GM23248 (cell line): ENCODE data around the gene GTF3A. TPM values are rescaled to one million over a fixed set of nuclear protein-coding genes. Genes with fewer than 3 reads are reported as not detected.

Experiments used
- DNase-seq: peaks from one replicate; pipeline ENCODE4 v3.0.0-alpha.2; 2015
- H2AFZ ChIP-seq: fragments of 200-600 bp; sonication (generic); 2 replicates; pipeline ENCODE4 v1.6.1; 2016; ENCODE audit warnings: antibody characterized with exemption
- H3F3A ChIP-seq: fragments of 200-600 bp; sonication (generic); 2 replicates; pipeline ENCODE4 v1.6.1; 2016; ENCODE audit warnings: mild to moderate bottlenecking, antibody characterized with exemption, mixed run types; ENCODE audit not compliant: insufficient read depth
- H3K27ac ChIP-seq: fragments of 200-600 bp; sonication (generic); 2 replicates; pipeline ENCODE4 v1.5.1; 2016; ENCODE audit warnings: mild to moderate bottlenecking
- H3K27me3 ChIP-seq: fragments of 200-600 bp; sonication (generic); replicated peaks from 2 replicates; pipeline ENCODE4 v1.6.1; 2016; ENCODE audit warnings: mild to moderate bottlenecking; ENCODE audit not compliant: insufficient read depth
- H3K36me3 ChIP-seq: fragments of 200-600 bp; sonication (generic); 2 replicates; pipeline ENCODE4 v1.6.1; 2016; ENCODE audit warnings: low read depth, mild to moderate bottlenecking
- H3K4me1 ChIP-seq: fragments of 200-600 bp; sonication (generic); 2 replicates; pipeline ENCODE4 v1.6.1; 2016; ENCODE audit warnings: mild to moderate bottlenecking; ENCODE audit not compliant: insufficient read depth
- H3K4me2 ChIP-seq: fragments of 200-600 bp; sonication (generic); one replicate; pipeline ENCODE4 v1.6.1; 2016; ENCODE audit warnings: mild to moderate bottlenecking; ENCODE audit not compliant: unreplicated experiment
- H3K4me3 ChIP-seq: fragments of 200-600 bp; sonication (generic); 2 replicates; pipeline ENCODE4 v1.5.1; 2016; ENCODE audit warnings: mild to moderate bottlenecking
- H3K79me2 ChIP-seq: fragments of 200-600 bp; sonication (generic); 2 replicates; pipeline ENCODE4 v1.6.1; 2016; ENCODE audit warnings: mild to moderate bottlenecking; ENCODE audit not compliant: insufficient read depth
- H3K9ac ChIP-seq: fragments of 200-600 bp; sonication (generic); 2 replicates; pipeline ENCODE4 v1.6.1; 2016; ENCODE audit warnings: mild to moderate bottlenecking
- H3K9me2 ChIP-seq: fragments of 200-600 bp; sonication (generic); 2 replicates; pipeline ENCODE4 v1.6.1; 2016; ENCODE audit warnings: mixed run types, mild to moderate bottlenecking, moderate library complexity; ENCODE audit not compliant: insufficient read depth
- H3K9me3 ChIP-seq: fragments of 200-600 bp; sonication (generic); one replicate; pipeline ENCODE4 v1.6.1; 2017; ENCODE audit warnings: low read depth
- H4K20me1 ChIP-seq: fragments of 200-600 bp; sonication (generic); 2 replicates; pipeline ENCODE4 v1.6.0; 2016; ENCODE audit not compliant: insufficient read depth
- EZH2 ChIP-seq: fragments of 200-600 bp; sonication (generic); IDR thresholded peaks from 2 replicates; pipeline ENCODE4 v1.6.1; 2018; ENCODE audit warnings: antibody characterized with exemption, mild to moderate bottlenecking; ENCODE audit not compliant: insufficient read depth, poor library complexity, severe bottlenecking
- EZH2phosphoT487 ChIP-seq: fragments of 200-600 bp; sonication (generic); IDR thresholded peaks from 2 replicates; pipeline ENCODE4 v1.6.1; 2018; ENCODE audit warnings: antibody characterized with exemption, moderate library complexity, mild to moderate bottlenecking, low read depth; ENCODE audit not compliant: insufficient read depth
- WGBS, 2 experiments: methylation state at CpG; one replicate each; pipeline ENCODE4 v1.1.6; 2015 to 2017; ENCODE audit warnings: low lambda C conversion rate in 2 of 2, low coverage in 1 of 2; ENCODE audit errors: missing lambda C conversion rate in 2 of 2; 5-methylcytosine and 5-hydroxymethylcytosine counted together
- in situ Hi-C: fragments of 300-500 bp; cut with MboI; formaldehyde crosslinking; loops from 2 replicates; pipeline ENCODE4 v1.15.0; 2020
- polyA plus RNA-seq: library from polyadenylated mRNA; unstranded; fragments of >200 nt; fragmentation: Nextera tagmentation; extraction: Ambion mirVana; gene quantifications from 2 replicates; pipeline ENCODE4 v1.2.1, GENCODE V29; 2016
- total RNA-seq: library from RNA; depleted of rRNA; stranded (reverse); fragments of >200 nt; shearing (Covaris generic); gene quantifications from 2 replicates; pipeline ENCODE4 v1.2.3, GENCODE V29; 2014

Gene GTF3A
- total and polyA plus RNA-seq, 2 experiments from 2014 or later: 86.2 to 163 TPM

GRCh38 chr13:27461940-27462584 lies 37.6 kb downstream of the GTF3A start:
- no peak overlapping the region for H2AFZ ChIP-seq
- H3K79me2 ChIP-seq: no peaks in the 10 kb centered on the region
- no peaks in the 10 kb centered on the region for H3K36me3 ChIP-seq
- H3F3A ChIP-seq: no peaks in the 10 kb centered on the region
- peak; percentile 30 for DNase-seq
- in situ Hi-C loops: no loop called here
- peak overlapping the region; percentile 12 for H3K4me2 ChIP-seq
- WGBS, 2 experiments: 32 to 33% methylated on average over 12 of the region's 12 CpGs
- H3K27me3 ChIP-seq: 0 out of 2 replicates have a peak, but pooled peaks cover 3% of the 10 kb centered on the region
- no peak overlapping the region for H3K4me3 ChIP-seq
- H3K4me1 ChIP-seq: no peaks in the 10 kb centered on the region
- H3K27ac ChIP-seq: no peak overlapping the region
- H3K9ac ChIP-seq: no peak overlapping the region
- no peaks in the 10 kb centered on the region for H3K9me3 ChIP-seq
- TF ChIP-seq EZH2: no peak
- TF ChIP-seq EZH2phosphoT487: no peak
- no peaks in the 10 kb centered on the region for H3K9me2 ChIP-seq
- H4K20me1 ChIP-seq: no peaks in the 10 kb centered on the region

DNA sequence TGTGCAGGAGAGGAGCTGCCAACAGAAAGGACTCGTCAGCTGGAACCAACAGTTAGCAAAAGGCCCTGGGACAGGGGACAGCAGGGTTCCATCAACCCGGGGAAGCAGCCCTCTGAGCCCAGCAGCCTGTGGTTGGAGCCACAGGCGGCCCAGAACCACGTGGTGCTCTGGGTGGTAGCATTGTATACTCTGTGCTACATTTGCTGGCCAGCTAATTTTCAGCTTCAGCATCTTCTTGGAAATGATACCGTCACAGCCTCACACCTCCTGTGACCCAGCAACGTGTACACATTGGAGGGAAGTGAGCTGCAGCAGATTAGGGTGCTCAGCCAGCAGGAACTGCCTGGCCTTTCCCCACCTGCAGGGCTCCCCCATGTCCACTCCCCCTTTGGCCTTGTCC lies 39.1 kb downstream of the GTF3A start:
- Histone ChIP-seq H3K9me2 (no peaks in the 10 kb centered on the region), H3K36me3 (no peaks in the 10 kb centered on the region), H3K9me3 (no peaks in the 10 kb centered on the region), H2AFZ (no peak overlapping the region), H4K20me1 (no peaks in the 10 kb centered on the region), H3K4me1 (no peaks in the 10 kb centered on the region), H3K4me3 (no peak overlapping the region), H3K9ac (no peak overlapping the region), H3K27me3 (peaks cover 6% of the 10 kb centered on the region; the same call in 1 of the 2 replicates), H3K27ac (no peak overlapping the region), H3K79me2 (no peaks in the 10 kb centered on the region), H3F3A (no peaks in the 10 kb centered on the region), H3K4me2 (no peak overlapping the region)
- WGBS, 2 experiments: 68 to 71% methylated on average over 6 of the region's 6 CpGs
- no peak for TF ChIP-seq EZH2
- no peak for TF ChIP-seq EZH2phosphoT487
- DNase-seq: no peak
- in situ Hi-C loops: no loop called here

DNA sequence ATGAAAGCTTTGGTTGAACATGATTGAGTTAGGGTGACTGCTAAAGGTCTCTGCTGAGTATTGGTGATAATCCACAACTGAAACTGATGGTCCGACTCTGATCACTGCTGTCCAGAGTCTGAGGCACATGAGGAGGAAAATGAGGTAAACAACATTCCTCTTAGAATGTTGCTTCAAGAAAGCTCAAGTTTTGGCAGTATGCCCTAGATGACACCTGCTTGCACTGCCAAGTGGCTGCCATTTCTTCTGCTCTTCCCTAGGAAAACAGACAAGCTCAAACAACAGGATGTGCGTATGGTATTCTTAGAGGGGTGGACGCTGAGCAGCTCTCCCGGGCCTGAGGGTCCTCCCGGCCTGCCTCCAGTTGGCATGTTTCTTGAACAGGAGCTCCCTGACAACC lies 41.2 kb downstream of the GTF3A start:
- Histone ChIP-seq H2AFZ (no peak overlapping the region), H3K4me3 (no peak overlapping the region), H3K4me2 (no peak overlapping the region), H3K36me3 (no peaks in the 10 kb centered on the region), H3K27me3 (peaks cover 9% of the 10 kb centered on the region; the same call in 1 of the 2 replicates), H3F3A (no peaks in the 10 kb centered on the region), H3K4me1 (no peaks in the 10 kb centered on the region), H3K9me3 (no peaks in the 10 kb centered on the region), H3K27ac (no peak overlapping the region), H3K9me2 (no peaks in the 10 kb centered on the region), H3K9ac (no peak overlapping the region), H4K20me1 (no peaks in the 10 kb centered on the region), H3K79me2 (no peaks in the 10 kb centered on the region)
- in situ Hi-C loops: no loop called here
- 77 to 87% methylated on average over 5 of the region's 5 CpGs for WGBS, 2 experiments
- DNase-seq: no peak
- no peak for TF ChIP-seq EZH2phosphoT487
- TF ChIP-seq EZH2: no peak

- Histone ChIP-seq H3F3A (no peaks in the 10 kb centered on the region), H4K20me1 (no peaks in the 10 kb centered on the region), H3K4me3 (no peak overlapping the region), H3K27me3 (peaks cover 11% of the 10 kb centered on the region; the same call in 1 of the 2 replicates), H3K4me1 (no peaks in the 10 kb centered on the region), H3K4me2 (no peak overlapping the region), H3K79me2 (no peaks in the 10 kb centered on the region), H2AFZ (no peak overlapping the region), H3K27ac (no peak overlapping the region), H3K9me3 (no peaks in the 10 kb centered on the region), H3K9me2 (no peaks in the 10 kb centered on the region), H3K36me3 (no peaks in the 10 kb centered on the region), H3K9ac (no peak overlapping the region)
- in situ Hi-C loops: no loop called here
- WGBS, 2 experiments: 36 to 40% methylated on average over 3 of the region's 3 CpGs
- DNase-seq: no peak
- no peak for TF ChIP-seq EZH2phosphoT487
- no peak for TF ChIP-seq EZH2
These were observed 42.1 kb downstream of the GTF3A start for GRCh38 chr13:27466513-27466912.
